T-helper 1 cell (primary cell): Measurements from ENCODE around the gene NDRG3.
A peak's percentile ranks its signal among the peaks of the same experiment; 100 is the strongest.

Experiments
- DNase-seq, 5 donors: peaks; one replicate each; pipeline ENCODE4 v3.0.0-alpha.2; 2012 to 2020

Gene NDRG3

DNA sequence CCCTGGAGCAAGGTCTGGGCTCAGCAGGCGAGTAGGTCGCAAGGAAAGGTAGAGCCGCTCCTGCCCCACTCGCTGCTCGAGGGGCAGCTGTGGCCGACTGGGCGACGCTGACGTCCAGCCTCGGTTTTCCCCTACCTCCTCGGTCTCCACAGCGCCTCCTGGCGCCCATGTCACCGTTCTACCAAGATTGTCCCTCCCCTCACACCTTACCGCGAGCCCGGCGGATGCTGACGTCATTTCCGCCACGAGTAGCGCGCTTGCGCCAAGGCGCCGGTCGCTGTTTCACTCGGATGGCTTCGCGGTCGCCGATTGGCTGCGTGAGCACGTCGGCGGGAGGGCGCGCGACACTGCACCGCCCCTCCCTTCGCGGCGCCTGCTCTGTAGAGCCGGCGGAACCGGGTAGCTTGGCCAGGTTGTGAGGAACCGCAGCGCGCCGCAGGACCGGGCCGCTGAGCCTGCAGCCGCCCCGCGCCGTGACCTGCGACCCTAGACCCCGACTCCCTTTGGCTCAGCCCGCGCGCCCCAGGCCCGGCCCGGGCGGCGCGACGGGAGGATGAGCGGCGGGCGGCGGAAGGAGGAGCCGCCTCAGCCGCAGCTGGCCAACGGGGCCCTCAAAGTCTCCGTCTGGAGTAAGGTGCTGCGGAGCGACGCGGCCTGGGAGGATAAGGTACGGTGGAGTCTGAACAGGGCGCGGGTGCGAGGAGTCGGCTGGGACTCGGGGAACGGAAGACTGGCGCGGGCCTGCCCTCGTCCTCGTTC, 140.3 kb downstream of the NDRG3 start, which contains the start of gene RAB5IF:
Gene RAB5IF, plus strand, starts transcription at position 381 of the 759 bp plus-strand sequence. Its CDS starts 173 bp downstream, at position 554.
- peak; percentile 97 to 99 (median 98) for DNase-seq

DNA sequence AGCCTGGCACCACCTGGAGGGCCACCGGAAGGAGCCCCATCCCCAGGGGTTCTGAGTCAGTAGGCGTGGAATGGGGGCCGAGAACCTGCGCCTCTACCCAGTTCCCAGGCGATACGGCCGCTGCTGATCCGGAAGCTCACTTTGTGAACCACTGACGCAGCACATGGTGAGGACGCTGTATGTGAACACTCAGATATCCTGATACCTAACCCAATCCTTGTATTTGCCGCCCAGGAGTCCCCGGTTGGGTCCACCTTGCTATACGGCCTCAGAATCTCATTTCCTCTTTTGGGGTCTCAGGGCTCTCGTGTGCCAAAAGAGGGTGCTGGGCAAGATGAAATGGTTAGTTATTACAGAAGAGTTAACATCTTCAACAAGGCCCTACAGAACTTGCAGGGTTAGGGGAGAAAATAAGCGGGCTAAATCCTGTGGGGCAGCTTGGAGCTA, 140.9 kb downstream of the NDRG3 start:
- peak; percentile 23 to 71 (median 40) for DNase-seq
